ENCODE data around the gene TIAM1.

DNA sequence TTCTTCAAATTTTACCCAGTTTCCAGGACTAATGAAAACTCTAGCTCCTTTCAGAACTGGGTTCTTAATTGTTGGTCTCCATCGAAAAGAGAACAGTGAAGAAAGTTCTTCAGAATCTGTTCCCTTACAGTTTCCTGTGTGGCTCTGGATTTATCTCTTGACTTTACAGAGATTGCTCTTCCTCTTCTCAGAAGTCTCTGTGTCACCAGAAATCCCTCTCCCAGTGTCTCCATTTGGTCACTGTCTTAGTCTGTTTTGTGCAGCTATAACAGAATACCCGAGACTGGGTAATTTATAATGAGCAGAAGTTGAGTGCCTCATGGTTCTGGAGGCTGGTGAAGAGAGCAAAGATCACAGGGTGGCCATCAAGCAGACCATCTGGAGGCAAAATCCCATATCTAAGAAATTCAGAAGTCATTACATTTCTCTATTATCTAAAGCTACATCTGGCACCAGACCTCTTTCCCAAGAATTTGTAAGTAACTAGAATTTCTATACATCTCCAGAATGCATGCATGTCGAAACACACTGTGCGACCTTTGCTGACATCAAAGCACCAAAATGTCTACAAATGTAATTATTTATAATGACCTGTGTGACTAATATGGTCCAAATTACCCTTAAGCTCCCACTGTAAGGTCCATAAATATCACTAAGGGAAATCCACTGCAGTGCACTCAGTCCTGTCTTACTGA, 240.3 kb downstream of the TIAM1 start:
- TF ChIP-seq POLR2A (IDR thresholded peaks at IDR 0.05): no peak
- TF ChIP-seq, protein P1, sequence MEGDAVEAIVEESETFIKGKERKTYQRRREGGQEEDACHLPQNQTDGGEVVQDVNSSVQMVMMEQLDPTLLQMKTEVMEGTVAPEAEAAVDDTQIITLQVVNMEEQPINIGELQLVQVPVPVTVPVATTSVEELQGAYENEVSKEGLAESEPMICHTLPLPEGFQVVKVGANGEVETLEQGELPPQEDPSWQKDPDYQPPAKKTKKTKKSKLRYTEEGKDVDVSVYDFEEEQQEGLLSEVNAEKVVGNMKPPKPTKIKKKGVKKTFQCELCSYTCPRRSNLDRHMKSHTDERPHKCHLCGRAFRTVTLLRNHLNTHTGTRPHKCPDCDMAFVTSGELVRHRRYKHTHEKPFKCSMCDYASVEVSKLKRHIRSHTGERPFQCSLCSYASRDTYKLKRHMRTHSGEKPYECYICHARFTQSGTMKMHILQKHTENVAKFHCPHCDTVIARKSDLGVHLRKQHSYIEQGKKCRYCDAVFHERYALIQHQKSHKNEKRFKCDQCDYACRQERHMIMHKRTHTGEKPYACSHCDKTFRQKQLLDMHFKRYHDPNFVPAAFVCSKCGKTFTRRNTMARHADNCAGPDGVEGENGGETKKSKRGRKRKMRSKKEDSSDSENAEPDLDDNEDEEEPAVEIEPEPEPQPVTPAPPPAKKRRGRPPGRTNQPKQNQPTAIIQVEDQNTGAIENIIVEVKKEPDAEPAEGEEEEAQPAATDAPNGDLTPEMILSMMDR (IDR thresholded peaks at IDR 0.05): no peak

All from lower leg skin (tissue), 3 donors.